Gastrocnemius medialis (tissue), 4 donors: ENCODE data around the gene PDGFRB.

Experiments
- CTCF ChIP-seq, 5 experiments: fragments of 450-650 bp in 3 of 5; fragments of 200-600 bp in 2 of 5; sonication (generic) in 2 of 5; IDR thresholded peaks in 4 of 5; conservative IDR thresholded peaks in 1 of 5; 1 replicate in 4 of 5; 2 replicates in 1 of 5; pipeline ENCODE4 v1.5.1; 2016 to 2019; ENCODE audit warnings: antibody characterized with exemption in 5 of 5, mild to moderate bottlenecking in 3 of 5, moderate library complexity in 3 of 5
- POLR2A ChIP-seq, 2 donors: fragments of 450-650 bp; IDR thresholded peaks; one replicate each; pipeline ENCODE4 v1.6.1; 2017; ENCODE audit warnings: antibody characterized with exemption in 2 of 2, mild to moderate bottlenecking in 2 of 2, moderate library complexity in 2 of 2

- TF ChIP-seq POLR2A (IDR thresholded peaks at IDR 0.05), result no peak
- no peak for TF ChIP-seq CTCF (IDR thresholded peaks at IDR 0.05 in 4 of 5, conservative IDR thresholded peaks at IDR 0.05 in 1 of 5)
These were observed 45.7 kb downstream of the PDGFRB start for GRCh38 chr5:150109921-150110320.
